ENCODE data around the gene MLKL.
"Not testable (repeated sequence)": the region's sequence is repeated elsewhere in the genome, so short reads cannot be mapped to it uniquely, and the experiment has no call there.

MLKL gene

GRCh38 chr16:74710401-74710800 lies 9.7 kb upstream of the MLKL start:
- in situ Hi-C loops (cut with HindIII; ENCODE audit: low sequenced_read_pairs), result no loop called here

- in situ Hi-C loops (cut with HindIII; ENCODE audit: low sequenced_read_pairs), result no loop called here
These were observed 8.8 kb upstream of the MLKL start for GRCh38 chr16:74709441-74709877.

- in situ Hi-C loops (cut with HindIII; ENCODE audit: low sequenced_read_pairs), result loop anchor here (5.0 kb wide), 1 partner anchor 97 kb away; no protein-coding TSS in a partner anchor
These were observed 585 bp downstream of the MLKL start for GRCh38 chr16:74700116-74700437.

GRCh38 chr16:74699666-74700065 lies 996 bp downstream of the MLKL start:
- in situ Hi-C loops (cut with HindIII; ENCODE audit: low sequenced_read_pairs), result loop anchor here (5.0 kb wide), 1 partner anchor 98 kb away; no protein-coding TSS in a partner anchor

- in situ Hi-C loops (cut with HindIII; ENCODE audit: low sequenced_read_pairs), result no loop called here
These were observed 2.4 kb downstream of the MLKL start for GRCh38 chr16:74698222-74698621.

- in situ Hi-C loops (cut with HindIII; ENCODE audit: low sequenced_read_pairs), result no loop called here
These were observed 4.9 kb downstream of the MLKL start for GRCh38 chr16:74695450-74696422.

- in situ Hi-C loops (cut with HindIII; ENCODE audit: low sequenced_read_pairs), result no loop called here
These were observed 9.4 kb downstream of the MLKL start for GRCh38 chr16:74691093-74691855.

GRCh38 chr16:74682556-74682955 lies 18.1 kb downstream of the MLKL start:
- in situ Hi-C loops (cut with HindIII; ENCODE audit: low sequenced_read_pairs), result no loop called here

- in situ Hi-C loops (cut with HindIII; ENCODE audit: low sequenced_read_pairs), result no loop called here
These were observed 20.0 kb downstream of the MLKL start for GRCh38 chr16:74680681-74681080.

- in situ Hi-C loops (cut with HindIII; ENCODE audit: low sequenced_read_pairs), result no loop called here
These were observed 20.7 kb downstream of the MLKL start for GRCh38 chr16:74679983-74680382.

- in situ Hi-C loops (cut with HindIII; ENCODE audit: low sequenced_read_pairs), result no loop called here
These were observed 22.8 kb downstream of the MLKL start for GRCh38 chr16:74677868-74678267.

- in situ Hi-C loops (cut with HindIII; ENCODE audit: low sequenced_read_pairs), result no loop called here
These were observed 26.8 kb downstream of the MLKL start for GRCh38 chr16:74673876-74674275.

- in situ Hi-C loops (cut with HindIII; ENCODE audit: low sequenced_read_pairs), result not testable (repeated sequence)
These were observed 31.8 kb downstream of the MLKL start for GRCh38 chr16:74668877-74669276.

GRCh38 chr16:74667255-74667700 lies 33.4 kb downstream of the MLKL start:
- in situ Hi-C loops (cut with HindIII; ENCODE audit: low sequenced_read_pairs), result no loop called here

GRCh38 chr16:74666425-74667254 lies 34.0 kb downstream of the MLKL start, which contains the start of gene RFWD3:
TSS of gene RFWD3 (minus strand) at chr16:74666877. CDS start at chr16:74661449, 5,428 bp downstream.
- in situ Hi-C loops (cut with HindIII; ENCODE audit: low sequenced_read_pairs), result no loop called here

GRCh38 chr16:74666010-74666421 lies 34.6 kb downstream of the MLKL start:
- in situ Hi-C loops (cut with HindIII; ENCODE audit: low sequenced_read_pairs), result no loop called here

- in situ Hi-C loops (cut with HindIII; ENCODE audit: low sequenced_read_pairs), result no loop called here
These were observed 39.6 kb downstream of the MLKL start for GRCh38 chr16:74661064-74661463.

- in situ Hi-C loops (cut with HindIII; ENCODE audit: low sequenced_read_pairs), result no loop called here
These were observed 40.3 kb downstream of the MLKL start for GRCh38 chr16:74660383-74660782.

GRCh38 chr16:74659041-74659440 lies 41.6 kb downstream of the MLKL start:
- in situ Hi-C loops (cut with HindIII; ENCODE audit: low sequenced_read_pairs), result no loop called here

GRCh38 chr16:74657870-74658642 lies 42.6 kb downstream of the MLKL start:
- in situ Hi-C loops (cut with HindIII; ENCODE audit: low sequenced_read_pairs), result no loop called here
